Measurements from ENCODE around the gene SHLD1. TPM values are rescaled to one million over a fixed set of nuclear protein-coding genes. Genes with fewer than 3 reads are reported as not detected.

The SHLD1 gene
- total RNA-seq, 2 experiments from 2014 or later = 12.4 to 13.8 TPM

DNA sequence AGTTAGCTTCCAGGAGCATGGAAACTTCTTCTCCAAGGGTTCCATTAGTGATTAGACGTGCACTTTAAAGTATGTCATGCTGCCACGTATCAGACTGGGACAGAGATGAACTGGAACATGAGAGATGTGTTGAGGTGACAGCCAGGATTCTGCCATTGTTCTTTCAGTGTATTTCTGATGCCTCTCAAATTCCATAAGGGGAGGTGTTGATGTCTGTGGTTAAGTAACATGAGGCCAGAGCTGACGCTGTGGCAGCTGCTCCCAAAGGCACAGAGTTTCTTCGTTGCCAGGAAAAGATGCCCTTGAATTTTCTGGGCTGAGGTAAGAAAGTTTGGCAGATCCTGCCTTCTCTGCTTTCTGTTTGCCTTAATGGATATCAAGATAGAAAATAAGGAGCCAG lies 136.6 kb downstream of the SHLD1 start:
- H3K4me1 Mint-ChIP-seq = no peaks in the 10 kb centered on the region
- no peaks in the 10 kb centered on the region for H3K36me3 Mint-ChIP-seq (ENCODE audit: low read depth)
- DNase-seq = no peak
- CTCF ChIA-PET = no interaction called here
- POLR2A ChIA-PET = interaction anchor here (0.7 kb wide), 1 partner anchor 9 kb away, joined by 3 read pairs; no protein-coding TSS in a partner anchor
- peaks cover 6% of the 10 kb centered on the region for H3K27me3 Mint-ChIP-seq
- no peak overlapping the region for H3K4me3 Mint-ChIP-seq
- no peak overlapping the region for H3K27ac Mint-ChIP-seq
- H3K9me3 Mint-ChIP-seq = no peaks in the 10 kb centered on the region

- Mint-ChIP-seq H3K4me3 (no peak overlapping the region), H3K27ac (no peak overlapping the region), H3K9me3 (no peaks in the 10 kb centered on the region), H3K4me1 (no peaks in the 10 kb centered on the region), H3K27me3 (peaks cover 6% of the 10 kb centered on the region), H3K36me3 (ENCODE audit: low read depth) (no peaks in the 10 kb centered on the region)
- DNase-seq = no peak
- ChIA-PET POLR2A (interaction anchor here (0.7 kb wide), 1 partner anchor 10 kb away, joined by 3 read pairs; no protein-coding TSS in a partner anchor), CTCF (no interaction called here)
Measured at GRCh38 chr20:5887386-5887785, 137.2 kb downstream of the SHLD1 start.

GRCh38 chr20:5888041-5888440 lies 137.8 kb downstream of the SHLD1 start:
- POLR2A ChIA-PET = no interaction called here
- H3K4me3 Mint-ChIP-seq = no peak overlapping the region
- no peak for DNase-seq
- no peak overlapping the region for H3K27ac Mint-ChIP-seq
- H3K27me3 Mint-ChIP-seq = peaks cover 4% of the 10 kb centered on the region
- H3K36me3 Mint-ChIP-seq (ENCODE audit: low read depth) = no peaks in the 10 kb centered on the region
- H3K4me1 Mint-ChIP-seq = no peaks in the 10 kb centered on the region
- CTCF ChIA-PET = no interaction called here
- no peaks in the 10 kb centered on the region for H3K9me3 Mint-ChIP-seq

DNA sequence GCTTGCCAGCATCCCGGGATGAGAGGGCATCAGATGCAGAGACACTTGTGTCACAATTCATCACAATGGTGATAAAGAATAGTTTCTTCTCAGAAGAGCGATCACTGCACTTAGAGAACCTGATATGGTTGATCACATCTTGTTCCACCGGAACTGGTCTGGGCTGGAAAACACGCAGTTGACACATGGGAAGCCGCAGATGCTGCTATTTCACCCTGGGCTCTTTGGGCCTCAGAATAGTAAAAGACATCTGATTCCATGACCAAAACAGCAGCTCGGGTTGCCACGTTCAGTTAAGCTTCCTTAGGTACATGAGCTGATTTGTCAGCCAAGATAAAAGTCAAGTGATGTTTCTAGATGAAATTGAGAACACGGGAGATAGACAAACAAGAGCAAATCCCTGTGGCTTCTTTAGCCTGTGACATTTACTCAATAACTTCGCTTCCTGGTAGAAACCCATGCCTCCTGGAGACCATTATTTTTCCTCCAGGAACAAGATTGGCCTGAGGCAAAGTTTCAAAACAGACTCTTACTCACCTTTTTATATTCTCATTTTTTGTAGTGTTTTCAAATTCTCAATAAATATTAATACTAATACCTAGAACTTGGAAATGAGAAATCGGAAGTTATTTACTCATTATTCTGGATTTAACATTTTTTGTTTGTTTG lies 140.7 kb downstream of the SHLD1 start:
- no peak for DNase-seq
- Mint-ChIP-seq H3K4me3 (no peak overlapping the region), H3K9me3 (no peaks in the 10 kb centered on the region), H3K36me3 (ENCODE audit: low read depth) (no peaks in the 10 kb centered on the region), H3K27me3 (peaks cover 4% of the 10 kb centered on the region), H3K4me1 (no peaks in the 10 kb centered on the region), H3K27ac (no peak overlapping the region)
- CTCF ChIA-PET = interaction anchor here (0.7 kb wide), 1 partner anchor 287 kb away, joined by 3 read pairs; no protein-coding TSS in a partner anchor
- POLR2A ChIA-PET = no interaction called here

- H3K9me3 Mint-ChIP-seq = no peaks in the 10 kb centered on the region
- H3K36me3 Mint-ChIP-seq (ENCODE audit: low read depth) = no peaks in the 10 kb centered on the region
- H3K27ac Mint-ChIP-seq = no peak overlapping the region
- H3K4me1 Mint-ChIP-seq = no peaks in the 10 kb centered on the region
- POLR2A ChIA-PET = no interaction called here
- DNase-seq = no peak
- H3K4me3 Mint-ChIP-seq = no peak overlapping the region
- CTCF ChIA-PET = interaction anchor here (0.7 kb wide), 1 partner anchor 19 kb away, joined by 3 read pairs; no protein-coding TSS in a partner anchor
- peaks cover 18% of the 10 kb centered on the region for H3K27me3 Mint-ChIP-seq
Measured at GRCh38 chr20:5893052-5893451, 142.9 kb downstream of the SHLD1 start.

DNA sequence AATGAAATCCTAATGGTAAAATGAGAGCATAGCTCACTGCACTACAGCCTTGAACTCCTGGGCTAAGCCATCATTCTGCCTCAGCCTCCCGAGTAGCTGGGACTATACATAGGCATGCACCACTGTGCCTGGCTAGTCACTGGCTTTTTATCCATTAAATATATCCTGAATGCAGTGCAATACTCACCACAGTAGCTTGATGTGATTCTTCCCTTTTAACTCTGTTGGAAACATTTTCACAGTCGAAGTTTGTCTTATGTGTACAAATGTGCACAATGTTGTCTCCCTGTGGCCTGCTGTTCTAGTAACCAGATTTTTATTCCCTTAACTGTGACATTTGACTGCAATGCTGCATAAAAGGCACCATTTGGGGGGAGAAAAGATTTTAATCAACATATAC lies 143.4 kb downstream of the SHLD1 start:
- Mint-ChIP-seq H3K27me3 (peaks cover 24% of the 10 kb centered on the region), H3K9me3 (no peaks in the 10 kb centered on the region), H3K4me1 (no peaks in the 10 kb centered on the region), H3K27ac (no peak overlapping the region), H3K4me3 (no peak overlapping the region), H3K36me3 (ENCODE audit: low read depth) (no peaks in the 10 kb centered on the region)
- POLR2A ChIA-PET = no interaction called here
- no peak for DNase-seq
- CTCF ChIA-PET = interaction anchor here (0.7 kb wide), 1 partner anchor 20 kb away, joined by 3 read pairs; no protein-coding TSS in a partner anchor

DNA sequence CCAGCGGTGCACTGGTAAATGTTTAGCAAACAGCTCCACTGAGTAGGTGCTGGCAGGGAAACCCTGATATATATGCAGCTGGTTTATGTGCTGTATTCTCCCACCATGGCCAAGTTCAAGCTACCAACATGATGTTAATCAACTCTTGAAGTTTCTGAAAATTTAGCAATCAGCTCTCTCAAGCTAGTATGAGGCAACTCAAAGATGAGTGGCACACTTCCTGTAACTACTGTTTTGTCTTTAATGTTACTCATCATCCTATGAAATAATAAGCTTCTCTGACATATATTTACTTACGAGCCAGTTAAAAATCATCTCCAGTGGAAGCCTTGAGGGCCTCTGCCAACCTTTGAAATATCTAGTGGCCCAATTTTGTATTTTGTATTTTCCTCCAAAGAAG lies 145.4 kb downstream of the SHLD1 start:
- Mint-ChIP-seq H3K4me3 (no peak overlapping the region), H3K9me3 (no peaks in the 10 kb centered on the region), H3K27me3 (peaks cover 32% of the 10 kb centered on the region), H3K36me3 (ENCODE audit: low read depth) (no peaks in the 10 kb centered on the region), H3K4me1 (no peaks in the 10 kb centered on the region), H3K27ac (no peak overlapping the region)
- ChIA-PET POLR2A (no interaction called here), CTCF (no interaction called here)
- no peak for DNase-seq

DNA sequence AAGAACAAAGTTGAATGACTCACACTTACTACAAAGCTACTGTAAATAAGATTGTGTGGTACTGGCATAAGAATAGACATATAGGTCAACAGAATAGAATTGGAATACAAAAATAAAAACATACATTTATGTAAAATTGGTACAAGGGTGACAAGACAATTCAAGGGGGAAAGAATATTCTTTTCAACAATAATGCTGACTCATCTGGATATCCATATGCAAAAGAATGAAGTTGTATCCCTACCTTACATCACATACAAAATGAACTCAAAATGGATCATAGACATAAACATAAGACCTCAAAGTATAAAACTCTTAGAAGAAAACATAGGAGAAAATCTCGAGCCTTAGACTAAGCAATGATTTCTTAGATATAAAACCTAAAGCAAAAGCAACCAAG lies 149.2 kb downstream of the SHLD1 start:
- no peak overlapping the region for H3K4me3 Mint-ChIP-seq
- H3K36me3 Mint-ChIP-seq (ENCODE audit: low read depth) = no peaks in the 10 kb centered on the region
- DNase-seq = no peak
- H3K4me1 Mint-ChIP-seq = no peaks in the 10 kb centered on the region
- ChIA-PET POLR2A (no interaction called here), CTCF (no interaction called here)
- no peak overlapping the region for H3K27ac Mint-ChIP-seq
- no peaks in the 10 kb centered on the region for H3K9me3 Mint-ChIP-seq
- peaks cover 28% of the 10 kb centered on the region for H3K27me3 Mint-ChIP-seq

DNA sequence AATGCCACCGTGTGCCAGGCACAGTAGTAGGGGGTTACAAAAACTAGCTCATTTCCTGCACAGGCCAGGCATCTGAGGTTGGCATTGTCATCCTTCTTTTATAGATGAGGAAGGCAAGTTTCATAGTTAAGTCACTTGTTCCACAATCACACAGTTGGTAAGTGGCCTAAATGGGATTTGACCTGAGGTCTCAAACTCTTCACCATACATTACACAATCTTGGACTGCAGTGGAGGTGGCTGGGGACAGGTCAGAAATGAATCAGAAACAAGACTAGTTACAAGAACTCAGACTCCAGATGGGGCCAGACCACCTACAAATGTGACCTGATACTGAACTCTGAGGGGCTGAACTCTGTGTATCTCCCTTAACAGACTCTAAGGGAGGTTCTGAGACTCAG lies 150.7 kb downstream of the SHLD1 start:
- POLR2A ChIA-PET = no interaction called here
- no peaks in the 10 kb centered on the region for H3K9me3 Mint-ChIP-seq
- H3K27me3 Mint-ChIP-seq = peaks cover 31% of the 10 kb centered on the region
- H3K36me3 Mint-ChIP-seq (ENCODE audit: low read depth) = no peaks in the 10 kb centered on the region
- no peak for DNase-seq
- no peaks in the 10 kb centered on the region for H3K4me1 Mint-ChIP-seq
- H3K4me3 Mint-ChIP-seq = no peak overlapping the region
- CTCF ChIA-PET = interaction anchor here (0.7 kb wide), 1 partner anchor 21 kb away, joined by 3 read pairs; no protein-coding TSS in a partner anchor
- H3K27ac Mint-ChIP-seq = no peak overlapping the region

GRCh38 chr20:5908981-5909380 lies 158.8 kb downstream of the SHLD1 start:
- ChIA-PET POLR2A (no interaction called here), CTCF (no interaction called here)
- H3K36me3 Mint-ChIP-seq (ENCODE audit: low read depth) = no peaks in the 10 kb centered on the region
- no peaks in the 10 kb centered on the region for H3K9me3 Mint-ChIP-seq
- H3K4me1 Mint-ChIP-seq = peaks cover 9% of the 10 kb centered on the region
- DNase-seq = no peak
- H3K4me3 Mint-ChIP-seq = no peak overlapping the region
- H3K27ac Mint-ChIP-seq = no peak overlapping the region
- H3K27me3 Mint-ChIP-seq = peaks cover 57% of the 10 kb centered on the region

- no peak overlapping the region for H3K27ac Mint-ChIP-seq
- H3K9me3 Mint-ChIP-seq = no peaks in the 10 kb centered on the region
- no peak for DNase-seq
- H3K27me3 Mint-ChIP-seq = peaks cover 65% of the 10 kb centered on the region
- ChIA-PET POLR2A (no interaction called here), CTCF (interaction anchor here (0.7 kb wide), 1 partner anchor 136 kb away, joined by 3 read pairs; no protein-coding TSS in a partner anchor)
- no peak overlapping the region for H3K4me3 Mint-ChIP-seq
- peaks cover 9% of the 10 kb centered on the region for H3K4me1 Mint-ChIP-seq
- H3K36me3 Mint-ChIP-seq (ENCODE audit: low read depth) = no peaks in the 10 kb centered on the region
Measured at GRCh38 chr20:5910186-5910585, 160.0 kb downstream of the SHLD1 start.

DNA sequence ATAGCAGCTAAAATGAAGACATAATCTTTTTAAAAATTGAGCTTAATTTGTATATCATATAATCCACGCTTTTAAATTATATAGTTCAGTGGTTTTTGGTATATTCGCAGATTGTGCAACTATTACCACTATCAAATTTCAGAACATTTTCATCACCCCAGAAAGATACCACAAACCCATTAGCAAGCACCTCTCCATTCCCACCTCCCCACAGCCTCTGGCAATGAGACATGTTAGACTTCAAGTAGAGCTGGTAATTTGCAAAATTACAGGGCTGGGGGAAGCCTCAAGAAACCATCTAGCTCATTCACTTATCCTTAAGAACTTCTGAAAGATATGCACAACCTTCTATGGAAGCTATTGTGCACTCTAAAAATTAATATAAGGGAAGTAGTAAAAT lies 163.0 kb downstream of the SHLD1 start:
- ChIA-PET CTCF (interaction anchor here (0.8 to 1.1 kb wide), 2 partner anchors 10 to 379 kb away, joined by 3 read pairs; no protein-coding TSS in a partner anchor), POLR2A (no interaction called here)
- no peaks in the 10 kb centered on the region for H3K36me3 Mint-ChIP-seq (ENCODE audit: low read depth)
- no peak for DNase-seq
- no peak overlapping the region for H3K27ac Mint-ChIP-seq
- H3K4me3 Mint-ChIP-seq = no peak overlapping the region
- H3K4me1 Mint-ChIP-seq = peaks cover 9% of the 10 kb centered on the region
- no peaks in the 10 kb centered on the region for H3K9me3 Mint-ChIP-seq
- peaks cover 52% of the 10 kb centered on the region for H3K27me3 Mint-ChIP-seq

Measured in activated CD4-positive, alpha-beta T cell treated with anti-CD3 and anti-CD28 coated beads, Interleukin-2, amount 10 ng/mL, durations not matched to agents 7 days and 5 days (primary cell).